GM18873 (cell line): ENCODE data around the gene HOXB3.

Experiments used
- ATAC-seq: cut with Tn5 transposase; IDR thresholded peaks from one replicate; pipeline ENCODE4 v1.9.1; 2021; ENCODE audit warnings: mild to moderate bottlenecking, moderate library complexity, moderate number of reproducible peaks; ENCODE audit not compliant: unreplicated experiment, low FRiP score

The HOXB3 gene

DNA sequence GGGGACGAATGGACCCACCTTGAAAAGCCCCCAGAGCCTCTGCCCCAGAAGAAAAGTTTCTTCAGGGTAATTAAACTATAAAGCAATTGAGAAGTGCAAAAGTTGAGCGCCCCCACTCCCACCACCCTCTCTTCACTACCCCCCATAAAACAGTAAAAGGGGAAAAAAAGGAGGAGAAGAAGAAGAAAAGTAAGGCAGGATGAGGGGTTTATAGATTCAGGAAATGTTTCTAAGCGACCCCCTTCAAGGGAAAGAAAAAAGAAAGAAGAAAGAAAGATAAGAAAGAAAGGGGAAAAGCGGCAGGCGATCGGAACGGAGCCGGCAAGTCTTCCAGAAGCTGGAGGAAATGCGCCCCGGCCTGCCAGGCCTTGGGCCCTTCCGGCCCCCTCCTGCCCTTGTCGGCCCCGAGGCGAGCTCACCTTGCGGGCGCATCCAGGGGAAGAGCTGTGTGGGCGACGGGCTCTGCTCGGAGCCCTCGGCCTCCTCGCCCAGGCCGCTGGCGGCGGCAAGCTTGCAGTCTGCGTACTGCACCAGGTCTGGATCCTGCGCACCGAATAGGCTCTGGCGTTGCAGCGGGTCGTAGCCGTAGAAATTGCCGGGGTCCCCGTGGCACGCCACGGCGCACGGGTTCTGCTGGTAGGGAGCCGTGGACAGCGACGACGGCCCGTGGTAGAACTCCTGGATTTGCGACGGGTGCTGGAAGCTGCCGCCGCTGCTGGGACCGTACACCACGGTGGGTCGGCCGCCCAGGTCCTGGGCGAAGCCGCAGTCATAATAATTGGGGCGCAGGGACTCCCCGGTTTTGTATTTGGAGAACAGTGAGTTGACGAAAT lies 24.0 kb upstream of the HOXB3 start:
- ATAC-seq = no peak

DNA sequence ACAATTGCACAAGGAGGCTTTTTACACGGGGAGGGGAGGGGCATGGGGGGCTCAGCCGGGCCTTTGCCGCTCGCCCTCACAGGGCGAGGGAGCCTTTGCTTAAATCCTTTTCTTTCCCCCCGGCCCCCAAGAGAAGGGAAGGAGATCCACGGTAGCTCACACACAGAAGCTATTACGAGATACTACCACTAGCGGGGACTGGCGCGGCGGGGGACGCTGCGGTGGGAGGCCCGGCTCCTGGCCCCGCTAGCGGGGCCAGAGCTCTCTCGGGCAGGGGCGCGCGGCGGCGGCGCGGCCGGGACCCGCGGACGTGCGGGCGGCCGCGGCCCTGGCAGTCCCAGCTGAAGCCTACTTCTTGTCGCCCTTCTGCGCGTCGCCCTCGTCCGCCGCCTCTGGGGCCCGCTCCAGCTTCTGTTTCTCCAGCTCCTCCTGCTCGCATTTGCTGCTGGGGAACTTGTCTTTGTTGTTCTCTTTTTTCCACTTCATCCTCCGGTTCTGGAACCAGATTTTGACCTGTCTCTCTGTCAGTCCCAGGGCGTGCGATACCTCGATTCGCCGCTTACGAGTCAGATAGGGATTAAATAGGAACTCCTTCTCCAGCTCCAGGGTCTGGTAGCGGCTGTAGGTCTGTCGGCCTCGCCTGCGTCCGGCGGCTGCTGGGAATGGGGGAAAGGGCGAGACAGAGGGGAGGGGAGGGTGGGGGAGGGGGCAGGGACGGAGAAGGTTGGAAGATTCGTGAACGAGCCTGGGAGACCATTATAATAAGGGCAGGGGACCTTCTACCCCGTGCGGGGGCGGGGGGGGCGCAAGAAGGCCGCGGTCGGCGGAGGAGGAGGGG lies 23.0 kb upstream of the HOXB3 start:
- no peak for ATAC-seq

GRCh38 chr17:48612456-48612853 lies 22.4 kb upstream of the HOXB3 start:
- no peak for ATAC-seq

- ATAC-seq = no peak
Measured at GRCh38 chr17:48611681-48612455, 21.8 kb upstream of the HOXB3 start.

DNA sequence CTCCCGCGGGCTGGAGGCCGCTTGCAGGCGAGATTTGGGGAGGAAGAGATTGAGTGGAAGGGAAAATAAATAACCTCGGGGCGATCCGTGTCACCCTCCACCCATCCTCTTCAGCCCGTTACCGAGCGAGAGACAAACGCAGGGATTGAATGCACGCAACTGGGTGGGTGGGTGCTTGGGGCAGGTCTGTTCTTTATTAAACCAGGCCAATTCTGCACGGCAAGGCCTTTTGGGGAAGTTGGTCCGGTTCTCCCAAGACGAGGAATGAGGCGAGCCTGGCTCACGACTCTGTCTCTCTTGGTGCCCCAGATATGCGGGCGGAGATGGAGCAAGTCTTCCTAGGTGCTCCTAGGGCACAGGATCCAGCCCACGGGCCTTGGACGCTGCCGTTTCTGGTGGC lies 21.2 kb upstream of the HOXB3 start:
- no peak for ATAC-seq

DNA sequence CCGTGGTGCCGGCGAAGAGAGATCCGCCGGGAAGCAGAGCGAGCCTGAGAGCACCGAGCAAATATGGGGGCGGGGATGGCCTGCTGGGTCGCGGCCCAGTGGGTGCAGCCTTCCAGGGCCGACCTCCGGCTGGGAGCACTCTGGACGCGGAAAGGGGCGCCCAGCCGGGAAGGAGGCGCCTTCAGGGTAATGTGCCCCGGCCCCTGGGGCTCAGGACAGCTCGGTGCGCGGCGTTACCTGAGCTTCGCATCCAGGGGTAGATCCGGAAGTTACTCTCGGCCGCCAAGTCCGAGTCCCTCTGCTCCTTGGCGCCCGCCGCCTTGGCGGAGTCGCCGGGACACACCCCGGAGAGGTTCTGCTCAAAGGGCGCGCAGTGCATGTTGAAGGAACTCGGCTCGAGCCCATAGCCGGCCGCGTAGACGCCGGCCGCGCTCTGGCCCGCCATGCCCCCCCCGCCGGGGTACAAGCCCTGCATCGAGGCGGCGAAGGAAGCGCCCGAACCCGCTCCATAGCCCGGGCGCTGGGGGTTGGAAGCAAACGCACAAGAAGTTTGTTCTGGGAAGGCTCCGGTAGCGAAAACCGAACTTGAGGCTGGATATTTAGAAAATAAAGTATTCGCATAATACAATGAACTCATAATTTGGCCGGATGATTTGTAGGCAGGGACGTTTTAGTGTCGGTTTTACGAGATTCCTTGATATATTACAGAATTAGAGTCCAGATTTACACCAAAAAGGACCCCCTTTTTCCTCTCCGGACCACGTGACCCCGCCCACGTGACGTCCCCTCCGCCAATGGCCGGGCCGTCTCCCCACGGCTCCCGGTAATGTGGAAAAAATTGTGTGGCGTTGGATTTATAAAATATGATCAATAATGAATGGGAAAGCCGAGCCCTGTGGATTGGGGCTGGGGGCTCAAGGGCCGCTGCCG lies 20.5 kb upstream of the HOXB3 start, which contains the start of gene HOXB7:
Gene HOXB7 (minus strand): TSS at position 736 of the 930 bp plus-strand sequence. CDS start 99 bp downstream, at position 637.
- no peak for ATAC-seq

DNA sequence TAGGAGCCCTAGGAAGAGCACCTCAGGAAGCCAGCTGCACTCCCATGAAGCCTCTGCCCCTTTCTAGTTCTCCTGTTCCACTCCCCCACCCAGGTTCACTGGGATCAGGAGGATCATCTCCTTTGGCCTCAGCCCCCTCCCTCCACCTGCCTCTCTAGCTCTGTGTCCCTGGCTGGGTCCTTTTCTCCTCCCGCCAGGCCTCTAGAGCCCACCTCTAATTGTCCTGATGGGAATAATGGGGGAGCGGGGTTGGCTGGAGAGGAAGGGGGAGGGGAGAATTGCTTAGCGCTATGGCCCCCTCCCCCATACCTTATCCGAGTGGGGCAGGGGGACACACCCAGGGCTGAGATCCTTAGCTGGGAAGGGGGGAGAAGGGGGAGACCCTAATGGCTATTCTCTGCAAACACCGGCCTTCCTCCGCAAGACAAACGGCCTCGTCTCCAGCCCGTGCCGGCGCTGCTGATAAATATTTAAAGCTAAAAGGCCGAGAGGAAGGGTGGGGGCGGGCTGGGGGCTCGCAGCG lies 19.8 kb upstream of the HOXB3 start:
- ATAC-seq = no peak

- no peak for ATAC-seq
Measured at GRCh38 chr17:48609033-48609432, 19.0 kb upstream of the HOXB3 start.

- ATAC-seq = no peak
Measured at GRCh38 chr17:48608494-48608834, 18.4 kb upstream of the HOXB3 start.

DNA sequence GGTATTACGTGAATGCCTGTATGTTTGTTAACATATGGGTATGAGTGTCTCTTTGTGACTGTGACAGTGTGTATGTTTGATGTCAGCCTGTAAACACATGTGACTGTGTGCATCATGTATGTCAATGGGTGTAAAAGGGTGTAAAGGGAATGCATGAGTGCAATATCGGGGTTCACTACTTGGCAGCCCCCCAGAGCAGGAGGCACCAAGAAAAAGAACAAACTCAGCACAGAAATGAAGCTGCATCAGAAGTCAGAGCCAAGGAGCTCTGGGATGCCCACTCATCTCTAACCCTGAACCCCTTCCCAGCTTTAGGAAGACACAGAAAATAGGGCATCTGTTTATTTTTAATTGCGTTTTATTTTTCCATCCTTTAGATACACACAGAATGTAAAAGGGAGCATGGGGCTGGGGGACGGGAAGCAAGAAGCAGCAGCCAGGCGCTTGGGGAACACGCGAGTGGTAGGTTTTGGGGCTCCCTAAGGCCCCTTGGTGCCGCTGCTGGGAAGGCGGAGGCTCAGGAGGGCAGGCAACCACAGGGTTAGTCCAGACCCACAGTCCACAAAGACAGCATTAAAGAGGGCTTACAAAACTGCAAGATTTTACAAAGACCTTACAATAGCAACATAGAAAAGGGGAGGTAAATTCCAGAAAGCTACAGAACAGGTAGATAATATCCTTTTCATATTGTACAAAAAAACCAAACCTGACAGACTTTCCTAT lies 17.0 kb upstream of the HOXB3 start:
- no peak for ATAC-seq

DNA sequence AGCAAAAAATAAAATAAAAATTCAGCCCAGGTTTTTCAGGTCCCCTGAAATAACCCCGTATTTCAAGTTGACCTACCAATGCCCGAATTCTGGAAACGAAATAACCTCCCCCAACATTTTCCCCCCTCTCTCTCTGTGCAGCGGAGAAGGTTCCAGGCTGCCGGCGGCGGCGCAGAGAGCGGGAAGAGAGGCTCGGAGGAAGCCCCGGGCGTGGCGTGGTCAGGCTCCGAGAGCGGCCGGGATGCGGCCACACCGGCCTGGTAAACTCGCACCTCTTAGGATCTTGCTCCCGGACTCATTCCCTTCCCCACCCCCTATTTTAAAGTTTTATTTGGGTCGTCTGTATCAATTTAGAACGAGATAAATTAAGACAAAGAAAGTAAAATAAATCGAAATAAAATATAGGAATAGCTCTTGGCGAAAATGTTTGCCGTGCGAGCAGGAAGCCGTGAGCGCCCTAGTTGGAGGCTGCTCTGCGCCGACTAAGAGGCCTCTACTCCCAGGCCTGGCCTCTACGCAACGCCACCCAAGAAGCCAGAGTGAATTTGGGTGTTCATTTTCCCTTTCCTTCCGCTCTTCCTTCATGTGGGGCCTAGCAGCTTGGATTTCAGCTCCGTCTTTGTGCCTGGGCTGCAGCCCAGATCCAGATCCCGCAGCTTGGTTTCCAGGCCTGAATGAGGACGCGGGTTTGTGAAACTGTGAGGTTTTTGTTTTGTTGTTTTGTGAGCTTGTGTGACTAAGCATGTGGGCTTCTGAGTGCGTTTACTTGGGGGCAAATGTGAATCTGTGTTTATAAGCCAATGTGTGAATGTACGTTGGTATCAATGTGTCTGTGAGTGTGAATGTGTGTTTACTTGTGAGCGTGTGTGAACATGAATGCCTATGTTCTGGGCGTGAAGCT lies 16.2 kb upstream of the HOXB3 start:
- no peak for ATAC-seq

- no peak for ATAC-seq
Measured at GRCh38 chr17:48605409-48605919, 15.4 kb upstream of the HOXB3 start.

GRCh38 chr17:48604770-48605329 lies 14.8 kb upstream of the HOXB3 start, which contains the start of gene HOXB6:
Gene HOXB6, minus strand, starts transcription at chr17:48604986. Its CDS starts 6,836 bp downstream, at chr17:48598150.
- ATAC-seq = no peak

DNA sequence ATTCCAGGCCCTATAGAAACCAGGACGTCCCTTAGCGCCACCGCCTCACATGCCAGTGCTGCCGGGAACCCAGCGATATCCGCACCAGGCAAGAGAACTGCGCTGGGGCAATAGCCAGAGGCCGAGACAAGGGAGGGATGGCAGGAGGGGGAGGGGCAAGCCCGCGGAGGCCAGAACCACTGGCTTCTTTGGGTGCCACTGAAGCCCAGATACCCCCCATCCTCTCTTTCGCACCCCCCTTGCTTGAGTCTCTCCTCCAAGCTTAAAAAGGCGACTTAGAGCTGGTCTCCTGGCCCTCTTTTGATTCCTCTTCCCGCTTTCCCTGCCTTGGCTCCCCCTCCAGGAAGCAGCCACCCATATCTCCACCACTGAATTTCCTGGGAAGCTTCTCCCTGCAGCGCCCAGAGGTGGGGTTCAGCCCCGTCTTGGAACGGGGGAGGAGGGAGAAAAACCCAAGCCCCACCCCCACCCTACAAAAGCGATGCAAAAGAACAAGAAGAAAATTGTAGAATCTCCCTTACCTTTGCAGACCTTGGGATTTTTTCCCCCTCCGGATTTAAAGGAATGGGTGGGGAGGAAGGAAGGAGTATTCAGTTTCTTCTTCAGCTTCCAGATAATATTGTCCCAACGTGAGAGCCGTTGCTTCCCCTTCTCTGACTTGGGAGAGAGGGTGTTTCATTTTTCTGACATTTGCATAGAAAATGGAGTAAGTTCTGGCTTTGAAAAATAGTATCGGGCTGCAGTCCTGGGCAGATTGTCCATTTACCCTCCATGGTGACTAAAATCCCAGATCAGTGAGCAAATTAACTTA lies 14.1 kb upstream of the HOXB3 start:
- ATAC-seq = no peak

GRCh38 chr17:48601539-48602425 lies 11.7 kb upstream of the HOXB3 start:
- no peak for ATAC-seq

- no peak for ATAC-seq
Measured at GRCh38 chr17:48601207-48601538, 11.1 kb upstream of the HOXB3 start.
